Panc1 (cell line): ENCODE measurements around the gene DOCK4. TPM values are rescaled to one million over a fixed set of nuclear protein-coding genes. Genes with fewer than 3 reads are reported as not detected.

ENCODE experiments used
- ATAC-seq: fragments of 200-7000 bp; cut with Tn5 transposase; 2 replicates; pipeline ENCODE4 v1.9.1; 2020; ENCODE audit warnings: mild to moderate bottlenecking, moderate library complexity
- BruUV-seq: library from RNA; stranded (reverse); fragments of 400-500 nt; replicated peaks from 2 replicates; lab custom pipeline; 2021; lab: Mats Ljungman, UMichigan
- CTCF ChIA-PET: fragments of 300-600 bp; sonication (Branson Sonifier 250); formaldehyde crosslinking; loops from one replicate; lab custom pipeline; 2022; ENCODE audit warnings: antibody characterized with exemption; lab: Charles Lee
- POLR2A ChIA-PET: fragments of 300-600 bp; sonication (Branson Sonifier 250); formaldehyde crosslinking; loops from one replicate; lab custom pipeline; 2022; ENCODE audit warnings: antibody characterized with exemption; lab: Charles Lee
- DNase-seq: peaks from one replicate; pipeline ENCODE4 v3.0.0-alpha.2; 2010; ENCODE audit warnings: low read depth, low spot score
- H3K27ac ChIP-seq: 2 replicates; pipeline ENCODE4 v1.5.1; 2011; ENCODE audit warnings: mild to moderate bottlenecking, low read length, inconsistent platforms
- H3K27me3 ChIP-seq: fragments of 200-500 bp; sonication (Bioruptor generic); 2 replicates; pipeline ENCODE4 v1.6.0; 2014; ENCODE audit warnings: low read length, inconsistent platforms; ENCODE audit not compliant: control insufficient read depth, insufficient read depth
- H3K36me3 ChIP-seq: fragments of 200-500 bp; sonication (Bioruptor generic); 2 replicates; pipeline ENCODE4 v1.5.1; 2014; ENCODE audit warnings: inconsistent platforms, mild to moderate bottlenecking, low read length, moderate library complexity; ENCODE audit not compliant: control insufficient read depth, insufficient read depth
- H3K4me1 ChIP-seq: 2 replicates; pipeline ENCODE4 v1.5.1; 2011; ENCODE audit warnings: inconsistent platforms, mild to moderate bottlenecking, low read length, moderate library complexity; ENCODE audit not compliant: control insufficient read depth, insufficient read depth
- H3K4me3 ChIP-seq, 2 experiments: 2 replicates each; pipeline ENCODE4 v1.5.1; 2011 to 2012; ENCODE audit warnings: low read depth in 2 of 2, low read length in 2 of 2, mild to moderate bottlenecking in 2 of 2, inconsistent platforms in 1 of 2, moderate library complexity in 1 of 2
- H3K9me3 ChIP-seq: fragments of 200-500 bp; sonication (Bioruptor generic); 2 replicates; pipeline ENCODE4 v1.5.1; 2014; ENCODE audit warnings: low read depth, mild to moderate bottlenecking, inconsistent platforms, low read length, moderate library complexity; ENCODE audit not compliant: control insufficient read depth, insufficient read depth
- CTCF ChIP-seq: fragments of 450-650 bp; IDR thresholded peaks from 2 replicates; pipeline ENCODE4 v1.5.1; 2017; ENCODE audit warnings: mild to moderate bottlenecking
- POLR2AphosphoS5 ChIP-seq: IDR thresholded peaks from 2 replicates; pipeline ENCODE4 v1.6.1; 2012; ENCODE audit warnings: mild to moderate bottlenecking, low read depth, low read length, moderate library complexity
- REST ChIP-seq, 2 experiments: IDR thresholded peaks; 2 replicates each; pipeline ENCODE4 v1.6.1; 2011 to 2012; ENCODE audit warnings: low read depth in 2 of 2, control low read depth in 1 of 2, low read length in 1 of 2, mild to moderate bottlenecking in 1 of 2, moderate library complexity in 1 of 2; ENCODE audit not compliant: insufficient read depth in 1 of 2
- SIN3A ChIP-seq: IDR thresholded peaks from 2 replicates; pipeline ENCODE4 v1.6.1; 2012; ENCODE audit warnings: low read depth, mild to moderate bottlenecking, low read length, moderate library complexity, borderline replicate concordance; ENCODE audit not compliant: insufficient read depth
- TCF7L2 ChIP-seq: IDR thresholded peaks from 2 replicates; pipeline ENCODE4 v1.6.1; 2011; ENCODE audit warnings: mild to moderate bottlenecking, low read depth, low read length, inconsistent platforms
- in situ Hi-C: cut with HindIII; loops from 2 replicates; pipeline ENCODE4 v1.10.0; 2016; ENCODE audit warnings: low sequenced_read_pairs, low pct_unique_long_range_greater_than_20kb
- intact Hi-C: fragments of 100-400 bp; cut with micrococcal nuclease; formaldehyde crosslinking; loops from one replicate; pipeline ENCODE4 v1.10.0; 2022; ENCODE audit not compliant: unreplicated experiment
- total RNA-seq: library from RNA; stranded (reverse); gene quantifications from one replicate; pipeline ENCODE4 v1.2.1, GENCODE V29; 2021; ENCODE audit not compliant: unreplicated experiment

DOCK4 gene
- total RNA-seq, 1 experiment from 2014 or later = 10.8 TPM

GRCh38 chr7:111886233-111886632, 320.0 kb downstream of the DOCK4 start:
- CTCF ChIA-PET = no interaction called here
- POLR2A ChIA-PET = no interaction called here
- H3K4me3 ChIP-seq = no peak overlapping the region
- no TSS peak for BruUV-seq
- ATAC-seq (no peak), DNase-seq (no peak)
- TF ChIP-seq REST (IDR thresholded peaks at IDR 0.05; ENCODE audit: insufficient read depth in 1 of 2, low read depth in 2 of 2, low read length in 1 of 2) (no peak), TCF7L2 (no peak), POLR2AphosphoS5 (no peak), SIN3A (no peak), CTCF (no peak)
- intact Hi-C loops = no loop called here
- no peak overlapping the region for H3K27ac ChIP-seq
- no peaks in the 10 kb centered on the region for H3K9me3 ChIP-seq
- no peaks in the 10 kb centered on the region for H3K36me3 ChIP-seq
- in situ Hi-C loops = no loop called here
- H3K4me1 ChIP-seq = no peaks in the 10 kb centered on the region
- H3K27me3 ChIP-seq = no peaks in the 10 kb centered on the region

GRCh38 chr7:111883241-111883640, 323.0 kb downstream of the DOCK4 start:
- Histone ChIP-seq H3K4me1 (no peaks in the 10 kb centered on the region), H3K9me3 (no peaks in the 10 kb centered on the region), H3K27me3 (no peaks in the 10 kb centered on the region), H3K27ac (no peak overlapping the region), H3K36me3 (no peaks in the 10 kb centered on the region), H3K4me3 (no peak overlapping the region)
- ATAC-seq (no peak), DNase-seq (no peak)
- TF ChIP-seq POLR2AphosphoS5 (no peak), SIN3A (no peak), TCF7L2 (no peak), CTCF (no peak), REST (IDR thresholded peaks at IDR 0.05; ENCODE audit: insufficient read depth in 1 of 2, low read depth in 2 of 2, low read length in 1 of 2) (no peak)
- intact Hi-C loops (no loop called here), in situ Hi-C loops (no loop called here)
- no TSS peak for BruUV-seq
- ChIA-PET CTCF (no interaction called here), POLR2A (no interaction called here)
